Measurements from ENCODE around the gene WIZ. TPM values are rescaled to one million over a fixed set of nuclear protein-coding genes. Genes with fewer than 3 reads are reported as not detected.

WIZ gene
- total RNA-seq, 2 experiments from 2014 or later: 19.3 to 21.0 TPM

GRCh38 chr19:15394426-15394825 lies 55.3 kb downstream of the WIZ start:
- ChIA-PET POLR2A (interaction anchor here (0.6 to 0.7 kb wide), 2 partner anchors 23 to 72 kb away, joined by 3 read pairs; no protein-coding TSS in a partner anchor), CTCF (interaction anchor here (0.6 kb wide), 1 partner anchor 738 kb away, joined by 4 read pairs; no protein-coding TSS in a partner anchor)
- no peak for TF ChIP-seq CTCF (IDR thresholded peaks at IDR 0.05)
- Mint-ChIP-seq H3K9me3 (no peaks in the 10 kb centered on the region), H3K36me3 (ENCODE audit: low read depth) (peaks cover 53% of the 10 kb centered on the region), H3K4me1 (ENCODE audit: low read depth) (peaks cover 2% of the 10 kb centered on the region), H3K27ac (no peak overlapping the region), H3K27me3 (no peaks in the 10 kb centered on the region), H3K4me3 (no peak overlapping the region)
- DNase-seq (no peak), ATAC-seq (no peak)
- intact Hi-C loops (cut with micrococcal nuclease): no loop called here

GRCh38 chr19:15393963-15394362 lies 55.8 kb downstream of the WIZ start:
- CTCF ChIA-PET: interaction anchor here (0.6 kb wide), 1 partner anchor 738 kb away, joined by 4 read pairs; no protein-coding TSS in a partner anchor
- Mint-ChIP-seq H3K36me3 (ENCODE audit: low read depth) (peaks cover 55% of the 10 kb centered on the region), H3K27me3 (no peaks in the 10 kb centered on the region), H3K4me1 (ENCODE audit: low read depth) (peaks cover 2% of the 10 kb centered on the region), H3K9me3 (no peaks in the 10 kb centered on the region), H3K4me3 (no peak overlapping the region), H3K27ac (no peak overlapping the region)
- DNase-seq (no peak), ATAC-seq (no peak)
- POLR2A ChIA-PET: interaction anchor here (0.6 to 0.7 kb wide), 2 partner anchors 23 to 72 kb away, joined by 3 read pairs; no protein-coding TSS in a partner anchor
- TF ChIP-seq CTCF (IDR thresholded peaks at IDR 0.05): no peak
- intact Hi-C loops (cut with micrococcal nuclease): no loop called here

- Mint-ChIP-seq H3K4me1 (ENCODE audit: low read depth) (peaks cover 4% of the 10 kb centered on the region), H3K27ac (no peak overlapping the region)
- intact Hi-C loops (cut with micrococcal nuclease): no loop called here
Observed at GRCh38 chr19:15390814-15391213, 58.9 kb downstream of the WIZ start.

GRCh38 chr19:15381864-15382263 lies 67.9 kb downstream of the WIZ start:
- CTCF ChIA-PET: no interaction called here
- no peaks in the 10 kb centered on the region for H3K9me3 Mint-ChIP-seq
- no peak for ATAC-seq
- peaks cover 25% of the 10 kb centered on the region for H3K4me1 Mint-ChIP-seq (ENCODE audit: low read depth)
- TF ChIP-seq CTCF (IDR thresholded peaks at IDR 0.05): no peak
- intact Hi-C loops (cut with micrococcal nuclease): no loop called here
- no peak for DNase-seq
- no peak overlapping the region for H3K4me3 Mint-ChIP-seq
- POLR2A ChIA-PET: no interaction called here
- H3K27me3 Mint-ChIP-seq: no peaks in the 10 kb centered on the region
- H3K36me3 Mint-ChIP-seq (ENCODE audit: low read depth): peaks cover 14% of the 10 kb centered on the region
- peak overlapping the region; percentile 40 for H3K27ac Mint-ChIP-seq

More at GRCh38 chr19:15390814-15391213, 58.9 kb downstream of the WIZ start:
- ATAC-seq (no peak), DNase-seq (no peak)
- H3K9me3 Mint-ChIP-seq: no peaks in the 10 kb centered on the region
- H3K27me3 Mint-ChIP-seq: no peaks in the 10 kb centered on the region
- ChIA-PET POLR2A (no interaction called here), CTCF (no interaction called here)
- H3K4me3 Mint-ChIP-seq: no peak overlapping the region
- TF ChIP-seq CTCF (IDR thresholded peaks at IDR 0.05): no peak
- H3K36me3 Mint-ChIP-seq (ENCODE audit: low read depth): peaks cover 32% of the 10 kb centered on the region

GRCh38 chr19:15381429-15381828 lies 68.3 kb downstream of the WIZ start:
- POLR2A ChIA-PET: no interaction called here
- ATAC-seq: no peak
- no peak for DNase-seq
- peak overlapping the region; percentile 86 for H3K4me3 Mint-ChIP-seq
- H3K36me3 Mint-ChIP-seq (ENCODE audit: low read depth): peaks cover 17% of the 10 kb centered on the region
- intact Hi-C loops (cut with micrococcal nuclease): no loop called here
- CTCF ChIA-PET: no interaction called here
- peak overlapping the region; percentile 40 for H3K27ac Mint-ChIP-seq
- H3K9me3 Mint-ChIP-seq: no peaks in the 10 kb centered on the region
- peaks cover 29% of the 10 kb centered on the region for H3K4me1 Mint-ChIP-seq (ENCODE audit: low read depth)
- no peak for TF ChIP-seq CTCF (IDR thresholded peaks at IDR 0.05)
- H3K27me3 Mint-ChIP-seq: no peaks in the 10 kb centered on the region
